Hindlimb muscle (tissue), 1 donor: Measurements from ENCODE around the gene FBXW10B. TPM values are rescaled to one million over a fixed set of nuclear protein-coding genes. Genes with fewer than 3 reads are reported as not detected.
A peak's percentile ranks its signal among the peaks of the same experiment; 100 is the strongest.
"Not testable (repeated sequence)": the region's sequence is repeated elsewhere in the genome, so short reads cannot be mapped to it uniquely, and the experiment has no call there.

Source experiments
- DNase-seq: peaks from one replicate; pipeline ENCODE4 v3.0.0-alpha.2; 2013
- polyA plus RNA-seq: library from polyadenylated mRNA; unstranded; fragments of 120-200 nt; gene quantifications from one replicate; pipeline ENCODE4 v1.2.1, GENCODE V29; 2013; ENCODE audit not compliant: insufficient read length

The FBXW10B gene
- polyA plus RNA-seq, 1 donor, result 1.9 TPM

DNA sequence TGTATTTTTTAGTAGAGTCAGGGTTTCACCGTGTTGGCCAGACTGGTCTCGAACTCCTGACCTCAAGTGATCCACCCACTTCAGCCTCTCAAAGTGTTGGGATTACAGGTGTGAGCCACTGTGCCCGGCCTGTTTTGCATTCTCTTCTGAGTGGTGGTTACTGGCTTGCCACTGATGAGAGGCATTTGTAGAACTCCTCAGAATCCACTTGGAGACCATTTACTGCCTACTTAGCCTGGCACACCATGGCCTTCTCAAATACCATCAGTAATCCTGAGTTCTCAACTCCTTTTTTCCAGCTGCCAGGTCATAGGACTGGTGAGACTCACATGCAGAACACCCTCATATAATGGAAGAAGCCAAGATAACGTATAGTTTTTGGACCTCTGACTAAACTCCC lies 22.5 kb upstream of the FBXW10B start:
- not testable (repeated sequence) for DNase-seq

DNA sequence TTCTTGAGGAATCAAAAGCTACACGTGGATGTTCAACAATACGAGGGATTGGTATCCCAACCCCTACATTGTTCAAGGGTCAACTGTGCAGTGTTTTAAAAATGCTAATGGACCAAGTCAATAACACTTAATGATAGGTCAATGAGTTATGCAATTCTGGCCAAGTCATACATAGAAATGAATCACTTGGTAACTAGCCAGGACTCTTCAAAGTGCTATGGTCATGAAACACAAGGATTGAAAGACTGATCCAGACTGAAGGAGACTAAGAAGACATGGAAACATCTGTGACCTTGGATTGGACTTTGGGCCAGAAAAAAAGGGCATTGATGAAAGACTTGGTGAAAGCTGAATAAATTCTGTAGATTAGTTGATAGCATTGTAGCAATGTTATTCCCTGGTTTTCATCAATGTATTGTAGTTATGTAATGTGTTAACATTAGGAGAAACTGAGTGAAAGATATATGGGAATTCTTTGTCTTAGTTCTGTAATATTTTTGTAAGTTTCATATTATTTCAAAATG lies 11.5 kb upstream of the FBXW10B start:
- not testable (repeated sequence) for DNase-seq

- not testable (repeated sequence) for DNase-seq
Measured at GRCh38 chr17:15629991-15630390, 10.5 kb upstream of the FBXW10B start.

GRCh38 chr17:15623661-15624209 lies 4.2 kb upstream of the FBXW10B start:
- peak; percentile 19 for DNase-seq

DNA sequence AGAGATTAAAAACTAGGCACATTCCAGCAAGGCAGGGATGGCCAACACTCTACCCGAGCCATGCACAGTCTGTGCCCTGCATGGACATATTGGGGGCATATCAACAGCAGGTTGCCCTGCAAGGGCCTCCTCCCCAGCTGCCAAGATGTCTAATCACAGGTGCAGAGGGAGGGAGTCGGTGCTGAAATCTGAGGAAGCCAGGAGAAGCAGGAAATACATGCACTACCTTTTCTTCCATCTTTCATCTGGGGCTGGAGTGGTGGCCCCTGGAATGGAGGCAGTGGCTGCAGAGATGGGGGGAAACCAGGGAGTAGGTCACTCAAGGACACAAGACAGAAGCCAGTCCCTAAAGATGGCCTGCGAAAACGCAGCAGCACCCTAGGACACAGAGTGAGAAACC lies 3.8 kb upstream of the FBXW10B start:
- not testable (repeated sequence) for DNase-seq

DNA sequence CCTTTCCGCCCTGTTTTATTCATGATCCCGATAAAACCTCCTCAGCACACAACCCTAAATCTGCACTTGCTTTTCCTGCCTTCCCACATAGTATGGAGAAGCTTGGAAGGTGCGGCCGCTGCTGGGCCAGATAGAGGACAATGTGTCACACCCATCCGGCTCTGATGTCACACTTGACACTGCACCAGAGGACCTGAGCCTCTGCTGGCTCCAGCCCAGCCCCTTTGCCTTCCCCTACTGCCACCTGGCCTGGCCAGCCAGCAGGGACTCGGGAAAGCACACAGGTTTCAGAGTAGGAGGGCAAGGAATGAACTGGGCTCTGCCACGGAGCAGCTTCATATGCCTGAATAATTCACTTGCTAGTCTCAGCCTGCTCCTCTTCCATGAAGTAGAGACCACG lies 2.6 kb upstream of the FBXW10B start:
- not testable (repeated sequence) for DNase-seq

GRCh38 chr17:15616828-15617227 lies 2.7 kb downstream of the FBXW10B start:
- peak; percentile 15 for DNase-seq

DNA sequence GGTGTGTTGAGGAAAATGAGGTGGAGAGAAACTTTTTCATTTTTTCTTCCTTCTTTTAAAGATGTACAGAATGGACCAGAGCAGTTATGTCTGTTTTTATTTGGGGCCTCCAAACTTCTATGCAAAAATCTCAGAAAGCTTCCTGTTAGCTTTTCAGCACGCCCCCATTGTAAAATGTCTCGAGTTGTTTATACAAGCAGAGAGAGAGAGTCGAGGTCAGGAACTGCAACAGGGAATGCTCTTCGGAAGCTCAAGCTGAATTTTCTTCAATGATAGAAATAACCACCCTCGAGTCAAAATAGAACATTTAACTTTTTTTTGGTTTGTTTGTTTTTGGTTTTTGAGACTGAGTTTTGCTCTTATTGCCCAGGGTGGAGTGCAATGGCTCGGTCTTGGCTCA lies 3.7 kb downstream of the FBXW10B start:
- DNase-seq, result not testable (repeated sequence)

DNA sequence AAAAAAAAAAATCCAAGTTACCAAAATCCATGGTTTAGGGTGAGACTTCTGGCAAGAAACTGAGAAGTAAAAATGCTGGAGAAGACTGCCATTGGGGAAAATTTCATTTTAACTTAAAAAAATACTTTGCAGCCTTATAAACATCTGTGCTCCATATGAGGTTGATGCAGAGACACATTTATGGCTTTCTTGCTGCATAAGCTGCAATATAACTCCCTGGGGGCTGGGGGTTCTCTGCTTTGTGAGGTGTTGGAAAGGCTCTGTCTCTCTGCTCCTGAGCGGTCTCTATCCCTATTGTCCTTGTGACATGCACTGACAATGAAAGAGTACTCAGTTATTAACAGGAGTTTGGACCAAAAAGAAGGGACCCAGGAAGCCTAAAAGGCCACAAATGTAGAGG lies 6.4 kb downstream of the FBXW10B start:
- not testable (repeated sequence) for DNase-seq

- not testable (repeated sequence) for DNase-seq
Measured at GRCh38 chr17:15592960-15593359, 26.5 kb downstream of the FBXW10B start.

DNA sequence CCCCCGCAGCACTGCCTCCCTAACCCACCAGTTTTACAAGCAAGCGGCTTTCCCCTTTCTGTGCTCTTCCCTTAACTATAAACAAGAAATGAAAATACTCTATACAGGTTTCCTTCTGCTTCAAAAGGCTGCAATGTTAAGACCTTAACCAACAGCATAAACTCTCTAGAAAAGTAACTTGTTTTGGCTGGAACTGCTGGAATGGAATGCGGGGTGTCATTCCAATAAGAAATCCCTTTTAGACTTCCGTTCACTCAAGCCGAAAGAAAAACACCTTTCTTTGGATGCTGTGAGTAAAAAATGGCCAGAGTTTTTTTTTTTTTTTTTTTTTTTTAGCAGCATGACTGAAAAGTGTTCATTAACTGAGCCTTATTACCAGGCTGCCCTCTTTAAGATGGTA lies 27.5 kb downstream of the FBXW10B start:
- DNase-seq, result not testable (repeated sequence)

DNA sequence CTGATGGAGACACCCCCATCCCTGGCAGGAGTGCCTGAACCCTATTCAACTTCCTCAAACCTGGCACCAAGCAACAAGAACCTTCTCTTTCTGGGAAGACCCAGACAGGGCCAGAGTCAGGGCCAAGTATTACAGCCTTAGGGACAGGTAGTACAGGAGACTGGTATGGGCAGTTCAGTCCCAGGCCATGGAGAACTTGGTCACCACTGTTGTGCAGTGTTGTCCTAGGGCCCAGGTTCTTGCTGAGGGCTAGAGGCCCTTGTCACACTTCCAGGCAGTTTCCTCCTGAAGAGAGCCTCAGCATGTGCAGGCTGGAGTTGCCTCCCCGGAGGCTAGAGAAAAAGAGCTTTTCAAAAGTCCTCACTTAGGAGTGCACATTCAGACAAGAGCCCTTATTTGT lies 28.7 kb downstream of the FBXW10B start:
- DNase-seq, result not testable (repeated sequence)

DNA sequence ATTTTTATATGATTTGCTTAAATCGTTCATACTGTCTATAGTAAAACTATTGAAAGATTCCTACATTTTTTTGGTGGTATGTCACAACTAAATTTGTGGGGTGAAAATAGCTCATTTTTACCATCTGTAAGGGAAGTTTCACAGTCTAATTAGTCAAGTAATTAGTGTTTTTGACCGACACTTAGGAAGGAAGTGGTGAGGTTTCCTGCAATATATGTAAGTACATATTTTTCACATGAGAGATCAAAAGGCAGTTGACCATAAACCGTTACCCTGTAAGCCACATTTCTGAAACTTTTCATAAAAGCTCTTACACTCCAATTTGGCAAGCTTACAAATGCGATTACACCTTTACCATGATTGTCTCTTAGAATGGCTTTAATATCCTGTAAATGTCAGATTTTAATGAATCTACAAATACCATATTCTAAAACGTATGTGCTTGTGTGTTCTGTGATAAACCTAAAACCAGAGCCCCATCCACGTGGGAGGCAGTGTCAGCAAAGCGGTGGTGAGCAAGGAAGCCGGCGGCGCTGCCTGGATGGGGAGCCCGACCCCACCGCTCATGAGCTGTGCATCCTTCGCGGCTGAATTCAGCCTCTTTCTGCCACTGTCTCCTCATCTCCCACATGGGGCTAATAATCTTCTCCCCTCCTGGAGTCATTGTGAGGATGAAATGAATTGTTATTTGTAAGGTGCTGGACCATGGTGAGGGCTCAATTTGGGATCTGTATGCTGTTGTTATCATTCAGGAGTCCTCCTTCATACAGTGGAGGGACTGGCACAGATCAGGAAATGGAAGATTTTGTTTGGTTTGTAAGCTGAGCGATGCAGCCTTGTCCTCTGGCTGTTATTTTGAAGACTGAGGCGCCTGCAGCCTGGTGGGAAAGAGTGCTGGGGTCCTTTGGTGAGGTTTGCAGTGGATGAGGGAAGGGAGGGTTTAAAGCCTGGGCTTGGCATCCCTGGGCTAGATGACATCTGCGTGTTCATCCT lies 29.7 kb downstream of the FBXW10B start:
- not testable (repeated sequence) for DNase-seq

GRCh38 chr17:15588017-15588416 lies 31.5 kb downstream of the FBXW10B start:
- DNase-seq, result not testable (repeated sequence)

DNA sequence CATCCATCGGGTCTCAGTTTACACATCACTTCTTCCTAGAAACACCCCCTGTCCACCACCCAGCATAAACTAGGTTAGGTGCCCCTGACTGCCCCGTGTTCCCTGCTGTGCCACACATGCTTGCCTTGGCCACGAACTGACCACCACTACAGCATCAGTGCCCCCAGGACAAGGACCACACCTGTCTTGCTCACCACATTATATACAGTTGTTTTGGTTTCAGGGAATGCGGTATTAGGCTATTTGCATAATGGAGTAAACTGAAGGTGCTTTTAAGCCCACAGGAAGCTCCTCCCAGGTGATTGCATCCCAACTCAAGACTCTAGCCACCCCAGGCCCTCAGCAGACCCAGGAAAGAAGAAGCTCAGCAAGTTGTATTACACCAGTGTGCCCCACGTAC lies 36.2 kb downstream of the FBXW10B start:
- DNase-seq, result not testable (repeated sequence)

- not testable (repeated sequence) for DNase-seq
Measured at GRCh38 chr17:15581462-15581861, 38.0 kb downstream of the FBXW10B start.

GRCh38 chr17:15576848-15577247 lies 42.7 kb downstream of the FBXW10B start:
- DNase-seq, result not testable (repeated sequence)

DNA sequence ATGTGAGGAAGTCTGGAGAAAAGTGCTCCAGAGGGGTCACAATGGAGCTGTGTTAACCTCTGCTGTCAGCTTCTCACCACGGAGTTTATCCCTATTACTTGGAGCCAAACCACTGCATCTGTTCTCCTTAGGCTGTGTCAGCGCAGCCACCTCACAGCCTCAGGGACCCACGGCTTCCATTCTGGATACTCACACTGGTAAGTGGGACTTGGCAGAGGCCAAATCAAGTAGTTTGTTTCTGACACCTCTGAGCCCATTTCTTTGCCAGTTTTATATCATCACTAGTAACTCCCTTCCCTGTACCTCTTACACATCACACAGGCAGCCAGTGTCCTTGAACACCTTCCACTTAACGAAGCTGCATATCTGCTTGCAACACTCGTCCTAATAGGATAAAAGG lies 44.8 kb downstream of the FBXW10B start:
- DNase-seq, result not testable (repeated sequence)

DNA sequence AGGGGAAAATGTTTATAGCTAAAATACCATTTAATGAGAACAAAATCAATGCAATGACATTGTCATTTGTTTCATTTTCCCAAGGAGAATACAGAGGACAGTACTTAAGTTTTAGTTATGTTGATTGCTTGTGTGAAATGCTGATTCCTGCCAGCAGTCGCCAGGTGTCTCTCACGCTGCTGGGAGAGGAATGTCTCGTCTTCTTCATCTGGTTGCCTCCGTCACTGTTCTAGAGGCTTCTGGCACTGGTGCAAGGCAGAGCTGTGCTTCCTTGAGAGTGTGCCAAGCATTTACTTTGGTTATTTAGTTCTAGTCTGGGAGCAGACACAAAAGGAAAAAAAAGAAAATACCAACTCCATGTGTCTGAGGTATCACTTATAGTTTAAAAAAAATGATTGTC lies 45.6 kb downstream of the FBXW10B start:
- DNase-seq, result peak; percentile 19
